ENCODE data around the gene TRMT112.
A peak's percentile ranks its signal among the peaks of the same experiment; 100 is the strongest.

The TRMT112 gene

GRCh38 chr11:64341851-64342791, 24.8 kb upstream of the TRMT112 start:
- Histone ChIP-seq H3K27ac (ENCODE audit: low read depth, low read length) (no peak overlapping the region), H3K27me3 (ENCODE audit: control insufficient read depth in 5 of 5, insufficient read depth in 4 of 5, low read length in 5 of 5) (no peaks in the 10 kb centered on the region), H3K9me3 (ENCODE audit: control insufficient read depth in 5 of 5, low read length in 5 of 5) (no peaks in the 10 kb centered on the region), H3K36me3 (ENCODE audit: control insufficient read depth in 5 of 5, insufficient read depth in 5 of 5, low read length in 5 of 5) (peaks cover 0 to 4% (median 0%) of the 10 kb centered on the region in 5 donors), H3K9ac (ENCODE audit: low read length in 5 of 5) (peak overlapping the region; percentile 16 to 80 (median 66)), H3K4me1 (ENCODE audit: control insufficient read depth in 5 of 5, insufficient read depth in 5 of 5, low read length in 5 of 5) (peaks cover 0 to 31% (median 22%) of the 10 kb centered on the region in 5 donors), H3K4me3 (ENCODE audit: low read depth in 1 of 5, low read length in 5 of 5) (peak overlapping the region in 4 of 5 donors; percentile 39 to 61 (median 44))

DNA sequence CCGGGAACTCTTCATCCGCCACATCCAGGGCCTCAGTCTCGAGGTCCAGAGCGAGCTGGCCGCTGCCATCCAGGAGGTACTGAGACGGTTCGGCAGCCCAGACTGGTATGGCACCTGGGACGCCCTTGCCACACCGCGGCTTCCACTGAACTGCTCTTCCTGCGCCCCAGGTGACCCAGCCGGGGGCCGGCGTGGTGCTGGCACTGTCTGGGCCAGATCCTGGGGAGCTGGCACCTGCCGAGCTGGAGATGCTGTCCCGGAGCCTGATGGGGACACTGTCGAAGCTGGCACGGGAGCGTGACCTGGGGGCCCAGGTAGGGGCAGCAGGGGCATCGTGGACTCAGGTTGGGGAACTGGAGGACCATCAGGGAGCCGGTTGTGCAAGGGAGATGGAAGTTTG, 24.1 kb upstream of the TRMT112 start:
- H3K9ac ChIP-seq (ENCODE audit: low read length in 5 of 5): no peak overlapping the region
- H3K4me1 ChIP-seq (ENCODE audit: control insufficient read depth in 5 of 5, insufficient read depth in 5 of 5, low read length in 5 of 5): peaks cover 0 to 31% (median 22%) of the 10 kb centered on the region in 5 donors
- H3K4me3 ChIP-seq (ENCODE audit: low read depth in 1 of 5, low read length in 5 of 5): no peak overlapping the region
- H3K36me3 ChIP-seq (ENCODE audit: control insufficient read depth in 5 of 5, insufficient read depth in 5 of 5, low read length in 5 of 5): peaks cover 0 to 4% (median 0%) of the 10 kb centered on the region in 5 donors
- H3K9me3 ChIP-seq (ENCODE audit: control insufficient read depth in 5 of 5, low read length in 5 of 5): no peaks in the 10 kb centered on the region
- no peak overlapping the region for H3K27ac ChIP-seq (ENCODE audit: low read depth, low read length)
- H3K27me3 ChIP-seq (ENCODE audit: control insufficient read depth in 5 of 5, insufficient read depth in 4 of 5, low read length in 5 of 5): no peaks in the 10 kb centered on the region

DNA sequence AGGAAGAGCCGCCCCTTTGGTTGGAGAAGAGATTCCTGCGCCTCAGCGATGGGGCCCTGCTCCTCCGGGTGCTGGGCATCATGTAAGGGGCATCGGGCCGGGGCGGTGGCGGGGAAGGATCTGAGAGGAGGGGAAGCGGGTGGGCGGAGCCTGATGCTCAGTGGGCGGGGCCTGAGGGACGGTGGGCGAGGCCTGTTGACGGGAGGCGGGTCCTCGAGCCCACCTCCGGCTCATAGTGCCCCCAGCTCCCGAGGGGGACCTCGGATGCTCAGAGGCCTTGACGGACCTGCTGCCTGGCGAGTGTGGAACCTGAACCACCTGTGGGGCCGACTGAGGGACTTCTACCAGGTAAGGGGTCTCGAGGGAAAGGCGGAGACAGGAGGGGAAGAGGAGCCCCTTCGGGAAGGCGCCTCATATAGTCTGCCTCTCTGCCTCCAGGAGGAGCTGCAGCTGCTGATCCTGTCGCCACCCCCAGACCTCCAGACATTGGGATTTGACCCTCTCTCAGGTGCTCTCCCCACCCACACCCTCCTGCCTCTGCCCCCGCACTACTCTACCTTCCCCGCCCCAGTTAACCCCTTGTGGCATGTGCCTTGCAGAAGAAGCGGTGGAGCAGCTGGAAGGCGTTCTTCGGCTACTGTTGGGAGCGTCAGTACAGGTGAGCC, 23.4 kb upstream of the TRMT112 start:
- Histone ChIP-seq H3K9me3 (ENCODE audit: control insufficient read depth in 5 of 5, low read length in 5 of 5) (no peaks in the 10 kb centered on the region), H3K27ac (ENCODE audit: low read depth, low read length) (no peak overlapping the region), H3K27me3 (ENCODE audit: control insufficient read depth in 5 of 5, insufficient read depth in 4 of 5, low read length in 5 of 5) (no peaks in the 10 kb centered on the region), H3K4me3 (ENCODE audit: low read depth in 1 of 5, low read length in 5 of 5) (peak overlapping the region in 2 of 5 donors; percentile 36 to 47), H3K9ac (ENCODE audit: low read length in 5 of 5) (peak overlapping the region in 1 of 5 donors; percentile 17), H3K4me1 (ENCODE audit: control insufficient read depth in 5 of 5, insufficient read depth in 5 of 5, low read length in 5 of 5) (peaks cover 0 to 31% (median 22%) of the 10 kb centered on the region in 5 donors), H3K36me3 (ENCODE audit: control insufficient read depth in 5 of 5, insufficient read depth in 5 of 5, low read length in 5 of 5) (peaks cover 0 to 4% (median 0%) of the 10 kb centered on the region in 5 donors)

- Histone ChIP-seq H3K4me3 (ENCODE audit: low read depth in 1 of 5, low read length in 5 of 5) (peak within 1 kb of the TSS in 2 of 5 donors; percentile 36 to 47), H3K9me3 (ENCODE audit: control insufficient read depth in 5 of 5, low read length in 5 of 5) (no peaks in the 10 kb centered on the region), H3K9ac (ENCODE audit: low read length in 5 of 5) (peak within 1 kb of the TSS in 2 of 5 donors; percentile 20 to 41), H3K27me3 (ENCODE audit: control insufficient read depth in 5 of 5, insufficient read depth in 4 of 5, low read length in 5 of 5) (no peaks in the 10 kb centered on the region), H3K27ac (ENCODE audit: low read depth, low read length) (no peak within 1 kb of the TSS), H3K4me1 (ENCODE audit: control insufficient read depth in 5 of 5, insufficient read depth in 5 of 5, low read length in 5 of 5) (peaks cover 0 to 31% (median 22%) of the 10 kb centered on the region in 5 donors), H3K36me3 (ENCODE audit: control insufficient read depth in 5 of 5, insufficient read depth in 5 of 5, low read length in 5 of 5) (peaks cover 0 to under 1% (median 0%) of the 10 kb centered on the region in 5 donors)
These were observed 22.5 kb upstream of the TRMT112 start, which contains the start of gene CCDC88B for GRCh38 chr11:64339754-64340408. TSS of gene CCDC88B (plus strand) at chr11:64340204. CDS start at chr11:64340267, 63 bp downstream.

DNA sequence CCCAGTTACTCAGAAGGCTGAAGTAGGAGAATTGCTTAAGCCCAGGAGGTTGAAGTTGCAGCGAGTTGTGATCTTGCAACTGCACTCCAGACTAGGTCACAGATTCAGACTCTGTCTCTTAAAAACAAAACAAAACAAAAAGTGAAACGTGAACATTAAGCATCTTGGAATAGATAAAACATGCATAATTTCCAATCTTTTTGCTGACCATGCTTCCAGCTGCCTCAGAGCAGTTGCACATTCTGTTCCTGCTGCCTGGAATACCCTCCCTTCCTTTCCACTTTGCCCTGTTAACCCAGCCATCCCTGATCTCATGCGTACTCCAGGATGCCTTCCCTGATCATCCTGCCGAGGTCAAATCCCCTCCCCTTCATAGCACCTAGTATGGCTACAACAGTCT, 21.9 kb upstream of the TRMT112 start:
- peaks cover 0 to 31% (median 22%) of the 10 kb centered on the region in 5 donors for H3K4me1 ChIP-seq (ENCODE audit: control insufficient read depth in 5 of 5, insufficient read depth in 5 of 5, low read length in 5 of 5)
- H3K9me3 ChIP-seq (ENCODE audit: control insufficient read depth in 5 of 5, low read length in 5 of 5): no peaks in the 10 kb centered on the region
- no peaks in the 10 kb centered on the region for H3K36me3 ChIP-seq (ENCODE audit: control insufficient read depth in 5 of 5, insufficient read depth in 5 of 5, low read length in 5 of 5)
- H3K27ac ChIP-seq (ENCODE audit: low read depth, low read length): no peak overlapping the region
- H3K27me3 ChIP-seq (ENCODE audit: control insufficient read depth in 5 of 5, insufficient read depth in 4 of 5, low read length in 5 of 5): no peaks in the 10 kb centered on the region
- peak overlapping the region in 1 of 5 donors; percentile 47 for H3K4me3 ChIP-seq (ENCODE audit: low read depth in 1 of 5, low read length in 5 of 5)
- no peak overlapping the region for H3K9ac ChIP-seq (ENCODE audit: low read length in 5 of 5)

DNA sequence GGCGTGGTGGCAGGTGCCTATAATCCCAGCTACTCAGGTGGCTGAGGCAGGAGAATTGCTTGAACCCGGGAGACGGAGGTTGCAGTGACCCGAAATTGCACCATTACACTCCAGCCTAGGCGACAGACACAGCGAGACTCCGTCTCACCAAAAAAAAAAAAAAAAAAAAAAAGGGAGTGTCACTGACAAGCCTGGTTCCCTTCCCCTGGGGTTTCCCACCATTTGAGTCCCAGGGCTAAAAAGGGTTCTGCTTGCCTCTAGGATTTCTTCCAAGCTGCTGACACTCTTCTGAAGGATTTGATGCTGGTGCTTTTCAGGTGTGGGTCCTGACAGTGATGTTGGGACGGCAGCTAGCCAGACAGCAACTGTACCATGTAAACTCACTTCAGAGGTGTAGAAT, 21.4 kb upstream of the TRMT112 start:
- Histone ChIP-seq H3K27ac (ENCODE audit: low read depth, low read length) (no peak overlapping the region), H3K4me1 (ENCODE audit: control insufficient read depth in 5 of 5, insufficient read depth in 5 of 5, low read length in 5 of 5) (peaks cover 0 to 31% (median 22%) of the 10 kb centered on the region in 5 donors)

GRCh38 chr11:64337538-64338249, 20.3 kb upstream of the TRMT112 start:
- Histone ChIP-seq H3K27ac (ENCODE audit: low read depth, low read length) (no peak overlapping the region), H3K27me3 (ENCODE audit: control insufficient read depth in 5 of 5, insufficient read depth in 4 of 5, low read length in 5 of 5) (no peaks in the 10 kb centered on the region), H3K9ac (ENCODE audit: low read length in 5 of 5) (no peak overlapping the region), H3K36me3 (ENCODE audit: control insufficient read depth in 5 of 5, insufficient read depth in 5 of 5, low read length in 5 of 5) (no peaks in the 10 kb centered on the region), H3K4me3 (ENCODE audit: low read depth in 1 of 5, low read length in 5 of 5) (no peak overlapping the region), H3K9me3 (ENCODE audit: control insufficient read depth in 5 of 5, low read length in 5 of 5) (no peaks in the 10 kb centered on the region), H3K4me1 (ENCODE audit: control insufficient read depth in 5 of 5, insufficient read depth in 5 of 5, low read length in 5 of 5) (peaks cover 0 to 25% (median 18%) of the 10 kb centered on the region in 5 donors)

More for the DNA sequence above, 21.4 kb upstream of the TRMT112 start:
- Histone ChIP-seq H3K4me3 (ENCODE audit: low read depth in 1 of 5, low read length in 5 of 5) (no peak overlapping the region), H3K36me3 (ENCODE audit: control insufficient read depth in 5 of 5, insufficient read depth in 5 of 5, low read length in 5 of 5) (no peaks in the 10 kb centered on the region), H3K9ac (ENCODE audit: low read length in 5 of 5) (no peak overlapping the region), H3K27me3 (ENCODE audit: control insufficient read depth in 5 of 5, insufficient read depth in 4 of 5, low read length in 5 of 5) (no peaks in the 10 kb centered on the region), H3K9me3 (ENCODE audit: control insufficient read depth in 5 of 5, low read length in 5 of 5) (no peaks in the 10 kb centered on the region)

- Histone ChIP-seq H3K9me3 (ENCODE audit: control insufficient read depth in 5 of 5, low read length in 5 of 5) (no peaks in the 10 kb centered on the region), H3K27me3 (ENCODE audit: control insufficient read depth in 5 of 5, insufficient read depth in 4 of 5, low read length in 5 of 5) (peaks cover 0 to 2% (median 0%) of the 10 kb centered on the region in 5 donors), H3K27ac (ENCODE audit: low read depth, low read length) (no peak overlapping the region), H3K4me3 (ENCODE audit: low read depth in 1 of 5, low read length in 5 of 5) (no peak overlapping the region), H3K36me3 (ENCODE audit: control insufficient read depth in 5 of 5, insufficient read depth in 5 of 5, low read length in 5 of 5) (no peaks in the 10 kb centered on the region), H3K4me1 (ENCODE audit: control insufficient read depth in 5 of 5, insufficient read depth in 5 of 5, low read length in 5 of 5) (peaks cover 2 to 21% (median 9%) of the 10 kb centered on the region in 5 donors), H3K9ac (ENCODE audit: low read length in 5 of 5) (no peak overlapping the region)
These were observed 17.7 kb upstream of the TRMT112 start for GRCh38 chr11:64334764-64335735.
